Stomach (tissue), 4 donors: ENCODE results near the gene LRRC74B.

Experiments
- CTCF ChIP-seq, 7 experiments: fragments of 450-650 bp in 4 of 7; fragments of 200-600 bp in 3 of 7; sonication (generic) in 3 of 7; IDR thresholded peaks; one replicate each; pipeline ENCODE4 v1.5.1; 2016 to 2019; ENCODE audit warnings: antibody characterized with exemption in 7 of 7, control low read depth in 2 of 7, mild to moderate bottlenecking in 1 of 7
- POLR2A ChIP-seq, 4 donors: fragments of 450-650 bp; IDR thresholded peaks; one replicate each; pipeline ENCODE4 v1.6.1; 2016; ENCODE audit warnings: antibody characterized with exemption in 4 of 4, control low read depth in 2 of 4, mild to moderate bottlenecking in 1 of 4, moderate library complexity in 1 of 4
- POLR2AphosphoS5 ChIP-seq, 3 donors: sonication (generic); formaldehyde crosslinking; IDR thresholded peaks; one replicate each; pipeline ENCODE4 v1.6.1; 2016; ENCODE audit warnings: antibody characterized with exemption in 3 of 3

- no peak for TF ChIP-seq CTCF (IDR thresholded peaks at IDR 0.05)
- no peak for TF ChIP-seq POLR2AphosphoS5 (IDR thresholded peaks at IDR 0.05)
- TF ChIP-seq POLR2A (IDR thresholded peaks at IDR 0.05): no peak
Measured at GRCh38 chr22:21103633-21104032, 57.9 kb downstream of the LRRC74B start.
